Regular cardiac myocyte (primary cell): ENCODE data around the gene MTMR2. TPM values are rescaled to one million over a fixed set of nuclear protein-coding genes. Genes with fewer than 3 reads are reported as not detected.

ENCODE experiments used
- total RNA-seq: library from RNA; depleted of rRNA; stranded (reverse); fragments of >200 nt; gene quantifications from 2 replicates; pipeline ENCODE4 v1.2.3, GENCODE V29; 2014

MTMR2 gene
- total RNA-seq, result 46.5 and 57.3 TPM in 2 replicates

DNA sequence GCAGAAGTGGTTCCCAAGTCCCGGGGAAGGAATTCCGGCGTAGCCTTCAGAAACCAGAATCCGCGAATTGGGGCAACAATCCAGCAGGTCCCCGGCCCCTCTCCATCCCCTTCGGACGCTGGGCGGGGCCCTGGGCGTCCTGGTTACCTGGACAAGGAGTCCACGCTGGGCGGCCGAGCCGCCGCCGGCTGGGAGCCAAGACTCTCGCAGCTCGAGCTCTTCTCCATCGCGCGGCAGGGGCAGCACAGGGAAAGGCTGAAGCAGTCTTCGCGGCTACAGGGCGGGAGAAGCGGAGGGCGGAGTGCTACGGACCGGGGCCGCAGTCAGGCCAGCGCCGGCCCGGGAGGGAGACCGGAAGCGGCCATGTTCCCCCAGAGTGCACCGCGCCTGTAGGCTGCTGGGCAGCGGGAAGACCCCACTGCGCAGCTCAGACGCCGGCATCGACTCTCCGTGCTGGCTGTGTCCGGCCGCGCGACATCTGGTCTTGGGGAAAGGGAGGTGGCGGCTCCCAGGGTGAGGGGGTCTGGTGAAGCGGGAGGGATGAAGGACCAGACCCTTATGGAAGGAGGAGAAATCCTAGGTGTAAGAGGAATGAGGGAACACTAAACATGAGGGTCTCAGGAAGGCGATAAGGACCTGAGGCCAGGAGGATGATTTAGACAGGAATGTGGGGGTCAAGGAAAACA is at the start of gene MTMR2:
Gene MTMR2, minus strand, starts transcription at position 380 of the 686 bp plus-strand sequence. Its CDS starts 153 bp downstream, at position 227.

DNA sequence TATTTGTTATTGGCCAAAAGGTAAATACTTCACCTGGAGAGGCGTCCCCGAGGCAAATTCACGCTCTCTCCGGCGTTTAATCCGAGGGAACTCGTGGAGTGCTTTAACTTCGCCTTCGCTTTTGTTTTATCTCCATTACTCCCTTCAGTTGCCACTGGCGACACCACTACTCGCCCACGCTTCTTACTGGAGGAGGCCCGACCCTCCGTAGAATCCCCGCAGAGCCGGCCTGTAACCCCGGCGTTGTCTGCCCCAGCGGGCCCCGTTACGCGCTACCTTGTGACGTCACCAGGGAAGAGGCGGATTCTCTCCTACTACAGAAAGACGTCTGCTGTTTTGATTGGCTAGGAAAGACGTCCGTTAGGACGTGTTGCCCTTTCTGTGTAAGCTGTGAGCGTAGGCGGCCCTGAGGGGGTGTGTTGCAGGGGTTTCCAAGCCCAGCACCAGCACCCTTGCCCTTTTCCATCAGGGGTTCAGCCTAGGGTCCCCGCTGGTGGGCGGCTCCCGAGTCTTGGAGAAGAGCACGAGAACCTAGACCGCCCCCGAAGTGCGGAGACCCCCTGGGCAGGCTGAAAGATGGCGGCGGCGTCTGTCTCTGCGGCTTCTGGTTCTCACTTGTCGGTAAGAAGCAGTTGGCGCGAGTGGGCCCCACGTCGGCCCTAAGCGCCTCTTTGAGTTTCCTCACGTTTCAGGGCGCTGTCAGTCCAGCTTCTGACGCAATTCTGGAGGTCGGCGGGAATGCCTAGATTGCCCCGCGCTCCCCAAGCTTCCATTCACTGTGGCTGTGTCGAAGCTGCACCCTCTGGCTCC is 133.6 kb downstream of the MTMR2 start, which contains the start of gene CEP57:
Gene CEP57, plus strand, starts transcription at position 376 of the 810 bp plus-strand sequence. Its CDS starts 201 bp downstream, at position 577.

DNA sequence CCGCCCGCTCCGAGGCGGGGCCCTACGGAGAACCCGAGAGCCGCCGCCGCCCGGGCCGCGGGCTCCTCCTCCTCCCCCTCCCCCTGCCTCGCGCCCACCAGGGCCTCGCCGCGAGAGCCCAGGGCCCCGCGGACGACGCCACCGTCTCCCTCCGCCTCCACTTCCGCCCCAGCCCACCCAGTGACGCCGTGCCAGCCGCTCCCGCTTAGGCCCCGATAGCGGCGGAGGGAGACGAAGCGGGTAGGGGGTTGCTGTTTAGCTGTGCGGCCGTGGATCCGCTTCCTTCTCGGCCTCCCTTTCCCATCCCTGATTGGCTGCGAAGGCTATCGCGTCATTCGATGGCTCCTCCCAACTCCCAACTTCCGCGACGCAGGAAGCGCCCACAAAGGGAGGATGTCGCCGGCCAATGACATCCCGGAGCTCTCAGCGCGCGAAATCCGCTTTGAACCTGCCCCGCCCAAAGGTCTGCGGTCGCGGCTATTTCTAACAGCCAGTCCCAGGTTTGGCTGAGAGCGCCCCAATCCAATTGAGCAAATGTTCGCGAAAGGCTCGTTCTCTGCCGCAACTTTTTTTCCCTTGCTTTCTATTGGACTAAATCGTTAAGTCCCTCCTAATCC is 134.3 kb downstream of the MTMR2 start, which contains the start of gene FAM76B:
Gene FAM76B, minus strand, starts transcription at position 277 of the 617 bp plus-strand sequence. CDS start 304 bp downstream, outside the sequence.

Other genes with a start within 250 kb of the MTMR2 start
- 15.0 and 18.9 TPM in 2 replicates for gene FAM76B, start 134.3 kb downstream of the MTMR2 start, total RNA-seq
- gene CEP57, start 133.6 kb downstream of the MTMR2 start, total RNA-seq, result 38.2 and 49.0 TPM in 2 replicates